ENCODE data around the gene NUB1. TPM values are rescaled to one million over a fixed set of nuclear protein-coding genes. Genes with fewer than 3 reads are reported as not detected.

Gene NUB1
- total RNA-seq, 2 donors from 2014 or later = 46.1 to 102 TPM

DNA sequence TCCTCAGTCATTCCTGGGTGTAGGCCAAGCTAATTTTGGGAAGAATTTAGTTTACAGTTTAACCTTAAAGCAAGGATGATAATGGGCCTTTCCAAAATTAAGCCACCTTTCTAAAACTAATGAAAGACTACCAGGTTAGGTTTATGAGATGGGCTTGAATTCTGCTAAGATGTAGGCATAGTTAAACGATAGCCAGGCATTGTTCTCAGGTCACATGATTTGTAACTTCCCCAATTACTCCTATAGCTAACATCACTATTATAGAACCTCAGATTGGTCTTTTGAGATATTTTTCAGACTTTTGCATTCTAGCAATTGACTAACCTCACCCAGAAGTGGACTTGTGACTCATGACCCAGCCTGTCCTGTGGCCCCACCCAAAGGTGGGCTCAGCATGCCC is 7.0 kb upstream of the NUB1 start:
- ATAC-seq (no peak), DNase-seq (ENCODE audit: low spot score in 2 of 2) (no peak)
- peaks cover 0 to 6% of the 10 kb centered on the region in 2 donors for H3K9me3 Mint-ChIP-seq
- H3K36me3 Mint-ChIP-seq = peaks cover 0 to 9% of the 10 kb centered on the region in 2 donors
- no peak overlapping the region for H3K27ac Mint-ChIP-seq

DNA sequence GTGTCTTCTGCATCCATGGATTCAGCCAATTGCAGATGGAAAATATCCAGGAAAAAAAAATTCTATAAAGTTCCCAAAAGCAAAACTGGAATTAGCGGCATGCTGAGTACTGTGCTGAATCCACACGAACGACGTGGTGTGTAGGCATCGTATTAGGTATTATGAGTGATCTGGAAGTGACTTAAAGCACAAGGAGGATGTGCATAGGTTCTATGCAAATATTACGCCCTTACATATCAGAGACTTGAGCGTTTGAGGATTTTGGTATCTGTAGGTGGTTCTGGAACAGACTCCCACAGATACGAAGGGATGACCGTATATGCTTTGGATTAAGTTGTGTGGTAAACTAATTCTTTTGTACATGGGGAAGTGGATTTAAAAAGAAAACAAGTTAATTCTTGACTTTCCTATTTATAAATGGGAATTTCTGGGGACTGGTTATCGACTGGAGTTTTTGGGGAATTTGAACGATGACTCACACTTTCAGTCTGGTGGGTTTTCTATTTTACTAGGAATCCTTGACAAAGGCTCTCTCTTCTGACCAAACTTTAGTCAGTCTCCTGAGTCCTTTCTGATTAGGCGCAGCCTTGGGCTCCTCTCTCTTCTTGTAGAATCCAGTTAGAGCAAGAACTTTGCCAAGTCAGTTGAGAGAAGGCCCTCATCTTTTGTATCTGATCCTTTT is 5.4 kb upstream of the NUB1 start:
- H3K36me3 Mint-ChIP-seq = peaks cover 0 to 20% of the 10 kb centered on the region in 2 donors
- DNase-seq (ENCODE audit: low spot score in 2 of 2) (no peak), ATAC-seq (no peak)
- H3K9me3 Mint-ChIP-seq = peaks cover 0 to 15% of the 10 kb centered on the region in 2 donors
- H3K27ac Mint-ChIP-seq = no peak overlapping the region

DNA sequence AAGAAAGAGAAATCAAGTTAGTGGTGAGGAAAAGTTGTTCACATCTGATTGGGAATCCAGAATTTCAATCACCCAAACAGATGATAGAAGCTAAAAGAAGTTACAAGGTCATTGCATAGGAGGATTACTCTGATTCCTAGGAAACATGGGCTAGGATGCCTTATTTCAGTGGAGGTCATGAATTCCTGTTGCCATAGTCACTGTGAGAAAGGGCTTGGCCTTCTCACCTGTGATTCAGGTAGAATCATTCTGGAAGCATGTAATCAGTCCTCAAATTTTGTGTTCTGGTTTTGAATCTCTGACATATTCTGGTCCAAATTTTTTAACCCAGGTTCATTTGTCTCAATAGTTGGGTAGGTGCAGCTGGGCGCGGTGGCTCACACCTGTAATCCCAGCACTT is 4.3 kb upstream of the NUB1 start:
- H3K9me3 Mint-ChIP-seq = peaks cover 0 to 15% of the 10 kb centered on the region in 2 donors
- no peak for DNase-seq (ENCODE audit: low spot score in 2 of 2)
- ATAC-seq = no peak
- H3K36me3 Mint-ChIP-seq = peaks cover 0 to 20% of the 10 kb centered on the region in 2 donors
- no peak overlapping the region for H3K27ac Mint-ChIP-seq

DNA sequence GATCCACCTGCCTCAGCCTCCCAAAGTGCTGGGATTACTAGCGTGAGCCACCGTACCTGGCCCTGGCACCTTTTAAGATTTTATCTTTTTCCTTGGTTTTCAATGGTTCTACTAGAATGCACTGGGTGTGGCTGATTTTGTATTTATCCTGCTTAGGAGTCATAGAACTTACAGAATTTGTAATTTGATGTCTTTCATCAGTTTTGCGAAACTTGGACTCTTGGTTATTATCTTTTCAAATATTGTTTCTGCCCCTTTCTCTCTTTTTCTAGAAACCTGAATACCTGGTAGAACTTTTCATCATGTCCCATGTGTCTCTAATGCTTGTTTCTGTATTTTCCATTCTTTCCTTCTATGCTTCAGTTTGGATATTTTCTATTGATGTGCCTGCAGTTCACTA is 2.8 kb upstream of the NUB1 start:
- no peak for DNase-seq (ENCODE audit: low spot score in 2 of 2)
- Mint-ChIP-seq H3K36me3 (peaks cover 0 to 20% of the 10 kb centered on the region in 2 donors), H3K9me3 (peaks cover 0 to 15% of the 10 kb centered on the region in 2 donors), H3K27ac (peak overlapping the region in 1 of 2 donors; percentile 18)
- ATAC-seq = no peak

DNA sequence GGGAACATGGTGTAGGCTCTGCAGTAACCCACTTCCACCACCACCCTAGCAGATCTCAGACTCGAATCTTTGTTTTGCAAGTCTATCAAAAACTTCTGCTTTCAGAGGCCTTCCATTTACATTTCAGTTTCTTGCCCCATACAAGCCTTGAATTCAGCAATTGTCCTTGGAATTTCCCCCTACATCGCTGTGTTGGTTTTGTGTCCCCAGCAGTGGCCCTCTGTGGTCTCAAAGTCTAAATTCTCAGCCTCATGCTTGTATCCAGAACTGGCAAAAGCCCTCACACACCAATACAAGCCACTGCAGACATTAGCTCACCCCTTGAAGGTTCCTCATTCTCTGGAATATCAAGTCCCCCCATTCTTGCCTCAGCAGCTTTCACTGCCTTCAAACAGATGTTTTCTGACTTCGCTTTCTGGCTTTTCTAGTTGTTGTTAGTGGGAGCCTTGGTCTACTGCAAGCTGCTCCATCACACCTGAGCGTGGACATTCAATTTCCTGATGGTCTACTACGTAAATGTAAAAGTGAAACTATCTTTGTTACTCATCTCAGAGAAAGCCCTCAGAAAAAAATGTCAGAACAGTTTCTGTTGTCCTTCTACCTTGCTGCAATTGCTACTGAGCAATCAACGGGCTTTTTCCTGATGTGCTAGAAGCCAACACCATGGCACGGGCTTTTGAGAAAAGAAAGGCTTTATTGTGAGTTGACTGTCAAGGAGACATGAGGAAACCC is 1.8 kb upstream of the NUB1 start:
- Mint-ChIP-seq H3K36me3 (peaks cover 0 to 20% of the 10 kb centered on the region in 2 donors), H3K27ac (peak overlapping the region; percentile 44 to 78), H3K9me3 (peaks cover 0 to 15% of the 10 kb centered on the region in 2 donors)
- ATAC-seq (peak in 1 of 2 donors; percentile 45), DNase-seq (ENCODE audit: low spot score in 2 of 2) (no peak)

DNA sequence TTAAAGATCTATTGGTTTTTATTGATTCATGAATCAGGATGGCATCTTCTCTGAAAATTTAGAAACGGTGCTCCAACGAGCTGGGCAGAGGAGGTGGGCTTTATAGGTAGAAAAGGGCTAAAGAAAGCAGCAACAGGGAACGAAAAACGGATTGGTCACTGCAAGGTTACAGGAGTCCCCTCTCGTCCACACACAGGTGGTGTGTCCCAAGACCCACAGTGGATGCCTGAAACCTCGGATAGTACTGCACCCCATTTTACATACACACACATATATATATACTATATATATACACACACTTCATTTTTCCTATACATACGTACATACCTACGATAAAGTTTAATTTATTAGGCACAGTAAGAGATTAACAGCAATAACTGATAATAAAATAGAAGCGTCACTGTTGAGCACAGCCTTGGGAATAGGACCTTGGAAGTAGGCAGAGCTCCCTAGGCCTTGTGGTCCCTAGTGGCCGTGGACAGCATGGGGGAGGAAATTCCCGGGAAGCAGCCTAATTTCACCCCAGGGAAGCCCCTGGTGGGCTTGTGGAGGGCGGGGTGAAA is 737 bp upstream of the NUB1 start:
- DNase-seq (ENCODE audit: low spot score in 2 of 2) (no peak), ATAC-seq (no peak)
- peaks cover 4 to 20% of the 10 kb centered on the region in 2 donors for H3K36me3 Mint-ChIP-seq
- H3K9me3 Mint-ChIP-seq = peaks cover 0 to 15% of the 10 kb centered on the region in 2 donors
- H3K27ac Mint-ChIP-seq = peak overlapping the region in 1 of 2 donors; percentile 78

DNA sequence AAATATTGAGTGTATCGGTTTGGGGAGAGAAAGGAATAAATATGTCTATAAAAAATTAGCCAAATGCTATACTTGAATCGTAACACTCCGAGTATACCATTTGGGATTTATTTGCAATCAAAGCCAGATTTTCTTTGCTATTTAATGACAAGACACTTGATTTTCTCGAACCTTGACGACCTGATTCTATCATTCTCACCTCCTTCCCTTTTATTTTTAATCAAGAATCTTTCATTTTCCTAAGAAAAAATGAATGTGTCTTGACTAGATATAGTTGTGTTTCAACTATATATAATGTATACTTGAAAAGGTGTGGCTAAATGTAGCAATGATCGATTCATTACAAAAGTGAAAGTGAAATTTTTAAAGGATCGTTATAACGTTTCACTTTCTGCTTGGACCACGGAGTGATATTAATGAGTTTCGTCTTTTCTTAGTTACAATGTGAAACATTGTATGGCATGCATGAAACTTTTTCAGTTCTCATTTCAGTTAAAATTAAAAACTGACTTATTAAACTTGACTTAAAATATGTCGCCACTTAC is 562 bp downstream of the NUB1 start:
- Mint-ChIP-seq H3K27ac (peak overlapping the region; percentile 72 to 89), H3K9me3 (peaks cover 0 to 15% of the 10 kb centered on the region in 2 donors), H3K36me3 (peaks cover 9 to 26% of the 10 kb centered on the region in 2 donors)
- DNase-seq (ENCODE audit: low spot score in 2 of 2) = no peak
- peak; percentile 61 to 70 for ATAC-seq

DNA sequence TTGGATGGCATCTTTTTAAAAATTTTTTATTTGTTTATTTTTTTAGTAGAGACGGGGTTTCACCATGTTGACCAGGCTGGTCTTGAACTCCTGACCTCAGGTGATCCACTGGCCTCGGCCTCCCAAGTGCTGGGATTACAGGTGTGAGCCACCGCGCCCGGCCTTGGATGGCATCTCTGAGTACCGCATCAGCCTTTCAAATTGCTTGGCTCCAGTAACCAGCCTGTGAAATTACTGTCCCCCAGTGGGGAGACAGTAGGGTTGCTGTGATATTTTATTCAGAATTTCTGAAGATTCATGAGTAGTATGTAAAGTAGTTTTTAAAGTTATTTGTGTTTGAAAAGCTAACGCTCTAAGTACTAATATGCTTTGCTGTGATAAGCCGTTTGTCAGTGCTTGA is 1.2 kb downstream of the NUB1 start:
- H3K9me3 Mint-ChIP-seq = peaks cover 0 to 15% of the 10 kb centered on the region in 2 donors
- H3K27ac Mint-ChIP-seq = peak overlapping the region; percentile 72 to 89
- peaks cover 9 to 26% of the 10 kb centered on the region in 2 donors for H3K36me3 Mint-ChIP-seq
- ATAC-seq = no peak
- no peak for DNase-seq (ENCODE audit: low spot score in 2 of 2)

DNA sequence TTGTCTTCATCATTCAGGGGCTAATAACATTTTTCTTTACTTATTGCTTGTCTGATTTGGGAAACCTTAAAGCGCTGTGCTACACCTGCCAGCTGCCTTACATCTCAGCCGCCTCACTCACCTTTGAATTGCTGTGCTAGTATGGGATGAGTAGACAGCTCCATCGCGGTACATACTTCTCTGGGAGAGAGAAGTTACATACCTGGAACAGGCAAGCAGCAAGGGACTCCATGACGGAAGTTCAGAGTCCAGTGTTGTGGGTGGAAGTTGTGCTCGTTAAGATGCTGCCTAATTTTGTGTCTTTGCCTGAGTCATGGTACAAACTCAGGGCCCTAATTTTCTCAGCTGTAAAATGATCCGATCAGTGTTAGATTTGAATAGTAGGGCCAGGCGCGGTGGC is 1.9 kb downstream of the NUB1 start:
- Mint-ChIP-seq H3K36me3 (peaks cover 9 to 26% of the 10 kb centered on the region in 2 donors), H3K9me3 (peaks cover 0 to 15% of the 10 kb centered on the region in 2 donors), H3K27ac (no peak overlapping the region)
- no peak for DNase-seq (ENCODE audit: low spot score in 2 of 2)
- ATAC-seq = no peak

DNA sequence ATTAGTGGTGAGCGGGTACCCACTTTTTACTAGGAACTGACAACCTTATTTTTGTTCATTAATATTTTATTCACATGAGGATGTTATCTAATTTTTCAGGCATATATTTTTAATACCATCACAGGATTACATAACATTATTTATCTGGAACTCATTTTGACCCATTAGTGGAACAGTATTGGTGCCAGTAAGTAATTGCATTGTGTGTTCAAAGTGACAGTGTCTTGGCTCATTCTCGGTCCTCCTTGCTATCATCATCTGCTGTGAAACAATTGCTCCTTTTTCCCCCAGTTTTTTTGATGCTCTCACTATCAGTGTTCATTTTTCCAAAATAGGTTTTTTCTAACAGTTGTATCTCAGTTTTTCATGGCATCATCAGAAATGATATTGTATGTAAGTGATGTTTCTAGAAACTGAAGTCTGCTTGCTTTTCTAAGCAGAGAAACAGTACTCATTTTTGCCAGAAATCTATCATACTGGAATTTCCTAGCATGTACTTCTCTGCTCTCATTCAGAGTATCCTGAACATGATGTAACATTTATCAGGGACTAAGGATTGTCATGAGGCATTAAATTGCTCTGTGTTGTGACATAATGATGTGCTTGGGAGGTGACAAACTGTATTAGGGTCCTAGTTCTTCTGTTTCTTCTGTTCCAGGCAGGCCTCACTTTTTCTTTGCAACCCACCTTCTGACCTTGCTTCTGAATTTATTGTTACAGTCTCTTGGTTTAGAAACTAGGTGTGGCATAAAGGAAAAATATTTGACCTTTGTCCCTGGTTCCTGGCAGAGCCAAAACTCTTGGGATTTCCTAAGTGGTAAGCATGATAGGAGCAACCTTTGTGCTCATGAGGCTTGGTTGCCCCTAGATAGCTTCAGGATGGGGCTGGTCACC is 4.2 kb downstream of the NUB1 start:
- no peak for ATAC-seq
- peak overlapping the region; percentile 15 to 69 for H3K27ac Mint-ChIP-seq
- no peak for DNase-seq (ENCODE audit: low spot score in 2 of 2)
- no peaks in the 10 kb centered on the region for H3K9me3 Mint-ChIP-seq
- H3K36me3 Mint-ChIP-seq = peaks cover 13 to 15% of the 10 kb centered on the region in 2 donors

DNA sequence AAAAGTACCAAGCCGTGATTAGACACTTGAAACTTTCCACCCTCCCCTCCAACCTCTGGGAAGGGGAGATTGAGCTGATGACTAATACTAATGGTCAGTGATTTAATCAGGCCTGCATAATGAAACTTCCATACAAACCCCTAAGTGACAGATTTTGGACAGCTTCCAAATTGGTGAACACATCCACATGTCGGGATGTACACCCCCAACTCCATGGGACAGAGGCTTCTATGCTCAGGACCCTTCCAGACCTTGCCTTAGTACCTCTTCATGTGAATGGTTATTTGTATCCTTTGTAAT is 4.8 kb downstream of the NUB1 start:
- ATAC-seq (no peak), DNase-seq (ENCODE audit: low spot score in 2 of 2) (no peak)
- no peak overlapping the region for H3K27ac Mint-ChIP-seq
- H3K9me3 Mint-ChIP-seq = no peaks in the 10 kb centered on the region
- peaks cover 13 to 15% of the 10 kb centered on the region in 2 donors for H3K36me3 Mint-ChIP-seq

DNA sequence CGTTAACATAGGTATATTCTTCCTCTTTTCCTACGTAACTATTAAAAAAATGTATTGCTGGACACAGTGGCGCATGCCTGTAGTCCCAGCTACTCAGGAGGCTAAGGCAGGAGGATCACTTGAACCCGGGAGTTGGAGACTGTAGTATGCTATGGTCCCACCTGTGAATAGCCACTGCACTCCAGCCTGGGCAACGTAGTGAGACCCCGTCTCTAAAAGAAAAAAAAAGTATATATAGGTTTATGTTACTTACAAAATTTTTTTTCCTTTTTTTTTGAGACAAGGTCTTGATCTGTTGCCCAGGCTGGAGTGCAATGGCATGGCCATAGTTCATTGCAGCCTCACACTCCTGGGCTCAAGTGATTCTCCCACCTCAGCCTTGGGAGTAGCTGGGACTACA is 5.6 kb downstream of the NUB1 start:
- Mint-ChIP-seq H3K36me3 (peaks cover 13 to 15% of the 10 kb centered on the region in 2 donors), H3K9me3 (no peaks in the 10 kb centered on the region), H3K27ac (no peak overlapping the region)
- ATAC-seq = no peak
- DNase-seq (ENCODE audit: low spot score in 2 of 2) = no peak

DNA sequence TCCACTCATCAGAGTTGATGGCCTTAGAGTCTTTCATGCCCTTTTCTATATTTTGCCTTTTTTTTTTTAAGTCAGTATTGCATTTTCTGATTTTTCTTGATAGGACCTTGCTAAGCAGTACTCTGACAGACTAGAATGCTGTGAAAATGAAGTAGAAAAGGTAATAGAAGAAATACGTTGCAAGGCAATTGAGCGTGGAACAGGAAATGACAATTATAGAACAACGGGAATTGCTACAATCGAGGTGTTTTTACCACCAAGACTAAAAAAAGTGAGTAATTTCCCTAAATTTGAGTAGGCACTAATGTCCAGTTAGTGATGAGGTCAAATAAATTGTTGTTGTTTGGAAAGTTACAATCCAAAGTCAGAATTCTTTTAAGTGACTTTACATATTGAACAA is 7.4 kb downstream of the NUB1 start:
- DNase-seq (ENCODE audit: low spot score in 2 of 2) (no peak), ATAC-seq (no peak)
- H3K36me3 Mint-ChIP-seq = peaks cover 13 to 15% of the 10 kb centered on the region in 2 donors

DNA sequence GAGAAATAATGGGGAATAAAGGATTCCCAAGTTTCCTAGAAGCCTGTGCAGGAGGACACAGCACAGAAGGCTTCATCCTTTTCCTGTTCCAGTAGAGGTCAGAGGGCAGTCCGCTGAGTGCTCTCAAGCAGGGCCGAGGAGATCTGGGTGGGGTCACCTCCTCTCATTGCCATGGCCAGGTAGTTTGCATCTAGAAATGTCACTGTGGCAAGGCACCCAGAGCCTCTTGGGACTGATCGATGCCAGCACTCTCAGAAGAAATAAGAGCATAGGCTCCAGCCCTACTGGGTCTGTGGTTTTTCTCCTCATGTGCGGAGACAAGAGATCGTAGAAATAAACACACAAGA is 7.9 kb downstream of the NUB1 start:
- peak; percentile 45 to 56 for ATAC-seq
- peak overlapping the region; percentile 93 to 99 for H3K27ac Mint-ChIP-seq
- no peak for DNase-seq (ENCODE audit: low spot score in 2 of 2)
- H3K9me3 Mint-ChIP-seq = no peaks in the 10 kb centered on the region
- peaks cover 13 to 15% of the 10 kb centered on the region in 2 donors for H3K36me3 Mint-ChIP-seq

More for the DNA sequence above, 7.4 kb downstream of the NUB1 start:
- Mint-ChIP-seq H3K9me3 (no peaks in the 10 kb centered on the region), H3K27ac (peak overlapping the region; percentile 93 to 99)

DNA sequence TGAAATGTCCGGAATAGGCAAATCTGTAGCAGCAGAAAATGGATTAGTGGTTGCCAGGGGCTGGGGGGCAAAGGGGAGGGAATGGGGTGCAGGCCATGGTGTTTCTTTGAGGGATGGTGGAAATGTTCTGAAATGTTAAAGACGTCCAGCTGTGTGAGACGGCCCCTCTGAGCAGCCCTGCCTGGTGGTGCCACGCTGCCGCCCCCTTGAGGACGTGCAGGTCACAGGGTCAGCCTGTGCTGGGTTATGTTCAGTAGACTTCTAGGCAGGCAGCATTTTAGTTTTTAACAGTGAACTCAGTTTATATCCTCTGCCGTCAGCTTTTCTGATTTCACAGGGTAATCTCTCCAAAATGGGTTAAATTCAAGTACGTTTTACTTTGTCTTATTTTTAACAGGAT is 9.4 kb downstream of the NUB1 start:
- no peaks in the 10 kb centered on the region for H3K9me3 Mint-ChIP-seq
- ATAC-seq = peak in 1 of 2 donors; percentile 46
- peaks cover 13 to 14% of the 10 kb centered on the region in 2 donors for H3K36me3 Mint-ChIP-seq
- DNase-seq (ENCODE audit: low spot score in 2 of 2) = peak in 1 of 2 donors; percentile 65
- H3K27ac Mint-ChIP-seq = peak overlapping the region; percentile 77 to 93

DNA sequence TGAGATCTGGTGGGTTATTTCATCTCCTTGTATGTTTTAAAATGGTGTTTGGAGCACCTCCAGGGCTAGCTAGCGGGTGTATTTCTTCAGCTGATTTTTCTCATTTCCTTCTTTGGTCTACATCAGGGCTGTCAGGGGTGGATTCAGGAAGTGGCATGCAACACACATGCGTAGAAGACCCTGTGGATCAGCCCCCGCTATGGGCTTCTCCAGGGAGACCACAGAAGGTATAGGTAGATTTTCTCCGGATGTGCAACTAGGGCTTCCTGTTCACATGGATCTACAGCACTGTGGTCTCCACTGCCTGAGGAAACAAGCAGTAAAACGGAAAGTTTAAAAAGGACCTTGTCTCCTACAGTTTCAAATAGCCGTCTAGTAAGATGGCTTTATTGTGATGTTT is 10.4 kb downstream of the NUB1 start:
- ATAC-seq (peak; percentile 51 to 54), DNase-seq (ENCODE audit: low spot score in 2 of 2) (peak in 1 of 2 donors; percentile 48)
- Mint-ChIP-seq H3K9me3 (no peaks in the 10 kb centered on the region), H3K27ac (peak overlapping the region; percentile 77 to 93), H3K36me3 (peaks cover 7 to 10% of the 10 kb centered on the region in 2 donors)
